HG03045 (cell line): Measurements from ENCODE around the gene TDRD9.
"Not testable (repeated sequence)": the region's sequence is repeated elsewhere in the genome, so short reads cannot be mapped to it uniquely, and the experiment has no call there.

Source experiments
- ATAC-seq: cut with Tn5 transposase; IDR thresholded peaks from one replicate; pipeline ENCODE4 v1.9.1; 2021; ENCODE audit warnings: mild to moderate bottlenecking, moderate library complexity; ENCODE audit not compliant: unreplicated experiment

The TDRD9 gene

DNA sequence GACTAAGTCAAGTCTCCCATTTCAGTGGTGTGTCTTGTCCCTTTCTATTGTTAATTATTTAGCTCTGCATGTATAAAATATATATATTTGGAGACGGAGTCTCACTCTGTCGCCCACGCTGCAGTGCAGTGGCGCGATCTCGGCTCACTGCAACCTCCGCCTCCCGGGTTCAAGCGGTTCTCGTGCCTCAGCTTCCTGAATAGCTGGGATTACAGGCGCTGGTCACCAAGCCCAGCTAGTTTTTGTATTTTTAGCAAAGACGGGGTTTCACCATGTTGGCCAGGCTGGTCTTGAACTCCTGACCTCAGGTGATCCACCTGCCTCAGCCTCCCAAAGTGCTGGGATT, 6.4 kb upstream of the TDRD9 start:
- not testable (repeated sequence) for ATAC-seq

GRCh38 chr14:103923863-103924262, 4.4 kb upstream of the TDRD9 start:
- ATAC-seq = no peak

- no peak for ATAC-seq
Measured at GRCh38 chr14:103925316-103925715, 2.9 kb upstream of the TDRD9 start.

DNA sequence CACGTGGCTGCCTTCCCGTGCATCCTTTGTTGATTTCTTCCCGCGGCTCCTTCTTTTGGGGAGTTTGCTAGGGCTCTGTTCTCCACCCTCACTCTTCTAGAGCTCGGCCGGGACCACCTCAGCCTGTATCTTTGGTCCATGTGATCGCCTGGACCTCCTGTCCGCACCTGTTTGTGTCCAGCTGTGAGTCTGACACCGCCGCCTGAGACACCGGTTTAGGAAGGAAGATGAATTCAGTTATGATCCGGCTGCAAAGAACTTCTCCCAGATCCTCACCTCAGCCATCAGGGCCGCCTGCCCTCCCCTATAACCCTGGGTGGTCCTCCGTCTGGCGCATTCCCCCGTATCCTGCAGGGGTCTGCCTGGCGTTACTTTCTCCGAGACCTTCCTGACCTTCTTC, 690 bp upstream of the TDRD9 start:
- ATAC-seq = no peak

GRCh38 chr14:103930051-103930604, 1.9 kb downstream of the TDRD9 start:
- ATAC-seq = no peak

DNA sequence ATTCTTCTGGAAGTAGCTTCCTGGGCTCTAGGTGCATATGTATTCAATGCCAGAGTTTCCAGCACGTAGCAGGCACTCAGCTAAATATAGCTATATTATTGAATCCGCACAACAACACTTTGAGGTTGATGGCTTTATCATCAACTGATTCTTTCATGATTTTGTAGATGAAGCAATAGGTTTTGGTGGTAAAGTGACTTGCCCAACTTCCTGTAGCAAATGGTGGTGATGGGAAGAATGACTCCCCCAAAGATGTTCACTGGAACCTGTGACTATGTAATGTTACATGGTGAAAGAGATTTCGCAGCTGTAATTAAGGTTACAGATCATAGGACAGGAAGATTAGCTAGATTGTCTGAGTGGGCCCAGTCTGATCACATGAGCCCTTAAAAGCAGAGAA, 3.2 kb downstream of the TDRD9 start:
- ATAC-seq = no peak

- no peak for ATAC-seq
Measured at GRCh38 chr14:103932791-103933490, 4.7 kb downstream of the TDRD9 start.

- ATAC-seq = no peak
Measured at GRCh38 chr14:103935102-103935501, 6.8 kb downstream of the TDRD9 start.

DNA sequence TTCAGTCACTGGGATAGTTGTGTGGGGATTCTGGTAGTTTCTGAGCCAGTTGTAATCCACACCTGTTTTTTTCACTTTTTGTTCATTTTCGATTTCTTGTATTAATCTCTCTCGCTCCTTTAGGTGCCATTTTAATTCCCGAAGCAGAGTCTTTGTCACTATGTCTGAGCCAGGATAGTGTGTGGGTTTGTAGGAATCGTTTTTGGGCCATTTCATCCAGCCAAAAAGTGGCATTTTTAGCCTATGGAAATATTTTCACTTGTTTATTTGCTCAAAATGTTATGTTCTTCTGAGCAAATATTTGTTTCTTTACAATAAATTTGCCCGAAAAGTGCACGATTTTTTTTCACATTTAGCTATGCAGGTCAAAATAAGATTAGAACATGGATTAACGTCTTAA, 13.2 kb downstream of the TDRD9 start:
- no peak for ATAC-seq

- ATAC-seq = no peak
Measured at GRCh38 chr14:103941973-103942736, 13.9 kb downstream of the TDRD9 start, which contains the start of gene RD3L. Gene RD3L, minus strand, starts transcription at chr14:103942529. Its CDS starts 834 bp downstream, at chr14:103941695.

DNA sequence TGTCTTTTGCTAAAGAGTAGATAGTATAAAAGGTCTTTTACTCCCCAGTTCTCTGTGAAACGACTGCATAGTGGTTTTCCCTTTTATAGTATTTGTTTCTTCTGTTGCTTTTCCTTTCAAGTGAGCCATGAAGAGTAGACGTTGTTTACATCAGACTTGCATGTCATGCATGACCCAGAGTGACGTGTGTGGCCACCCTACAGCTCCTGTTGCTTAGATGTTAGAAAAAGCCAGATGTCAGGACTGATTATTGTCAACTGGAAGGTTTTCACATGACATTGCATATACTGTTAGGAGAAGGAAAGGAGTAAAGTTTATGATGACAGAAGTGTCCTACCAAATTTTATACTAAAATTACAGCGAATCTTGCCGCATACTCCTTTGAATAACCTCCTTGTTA, 15.4 kb downstream of the TDRD9 start:
- ATAC-seq = no peak

DNA sequence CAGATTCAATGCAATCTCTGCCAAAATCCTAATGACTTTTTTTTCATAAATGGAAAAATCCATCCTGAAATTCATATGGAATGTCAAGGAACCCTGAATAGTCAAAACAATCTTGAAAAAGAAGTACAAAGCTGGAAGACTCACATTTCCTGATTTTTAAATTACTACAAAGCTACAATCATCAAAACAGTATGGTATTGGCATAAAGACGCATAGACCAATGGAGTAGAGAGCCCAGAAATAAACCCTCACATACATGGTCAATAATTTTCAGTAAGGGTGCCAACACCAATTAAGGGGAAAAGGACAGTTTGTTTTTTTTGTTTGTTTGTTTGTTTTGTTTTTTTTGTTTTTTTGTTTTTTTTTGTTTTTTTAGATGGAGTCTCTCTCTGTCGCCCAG, 18.7 kb downstream of the TDRD9 start:
- no peak for ATAC-seq

DNA sequence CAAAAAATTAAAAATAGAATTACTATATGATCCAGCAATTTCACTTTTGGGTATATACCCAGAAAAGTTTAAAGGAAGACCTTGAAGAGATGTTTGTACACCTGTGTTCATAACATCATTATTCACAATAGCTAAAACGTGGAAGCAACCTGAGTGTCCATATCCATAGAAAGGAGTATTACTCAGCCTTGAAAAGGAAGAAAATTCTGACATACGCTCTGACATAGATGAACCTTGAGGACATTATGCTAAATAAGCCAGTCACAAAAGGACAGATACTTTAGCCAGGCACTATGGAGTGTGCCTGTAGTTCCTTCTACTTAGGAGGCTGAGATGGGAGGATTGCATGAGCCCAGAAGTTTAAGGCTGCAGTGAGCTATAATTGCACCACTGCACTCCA, 20.2 kb downstream of the TDRD9 start:
- ATAC-seq = no peak

DNA sequence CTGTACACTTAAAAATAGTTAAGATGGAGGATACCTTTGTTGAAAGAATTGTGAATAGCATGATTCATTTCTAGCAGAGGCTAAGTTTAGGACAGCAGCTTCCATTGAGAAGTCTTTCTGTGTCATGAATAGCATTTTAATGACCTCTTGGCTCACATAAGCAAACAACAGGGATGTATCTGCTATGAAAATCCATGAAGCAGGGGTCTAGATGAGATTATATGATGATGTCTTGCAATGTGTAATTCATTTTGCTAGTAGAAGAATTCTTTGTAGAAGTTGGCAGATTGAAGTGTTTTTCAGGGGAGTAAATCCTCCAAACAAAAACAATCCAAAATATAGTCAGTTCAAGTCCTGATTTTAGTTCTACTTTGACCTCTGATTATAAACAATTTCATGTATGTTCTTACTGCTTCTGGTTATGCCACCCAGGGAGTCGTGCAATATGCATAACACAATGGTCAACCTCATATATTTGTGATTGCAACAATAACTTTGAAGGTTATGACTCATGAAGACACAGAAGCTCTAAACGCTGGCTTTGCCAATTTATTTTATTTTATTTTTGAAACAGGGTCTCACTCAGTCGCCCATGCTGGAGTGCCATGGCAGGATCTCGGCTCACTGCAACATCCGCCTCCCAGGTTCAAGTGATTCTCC, 21.0 kb downstream of the TDRD9 start:
- ATAC-seq = no peak

DNA sequence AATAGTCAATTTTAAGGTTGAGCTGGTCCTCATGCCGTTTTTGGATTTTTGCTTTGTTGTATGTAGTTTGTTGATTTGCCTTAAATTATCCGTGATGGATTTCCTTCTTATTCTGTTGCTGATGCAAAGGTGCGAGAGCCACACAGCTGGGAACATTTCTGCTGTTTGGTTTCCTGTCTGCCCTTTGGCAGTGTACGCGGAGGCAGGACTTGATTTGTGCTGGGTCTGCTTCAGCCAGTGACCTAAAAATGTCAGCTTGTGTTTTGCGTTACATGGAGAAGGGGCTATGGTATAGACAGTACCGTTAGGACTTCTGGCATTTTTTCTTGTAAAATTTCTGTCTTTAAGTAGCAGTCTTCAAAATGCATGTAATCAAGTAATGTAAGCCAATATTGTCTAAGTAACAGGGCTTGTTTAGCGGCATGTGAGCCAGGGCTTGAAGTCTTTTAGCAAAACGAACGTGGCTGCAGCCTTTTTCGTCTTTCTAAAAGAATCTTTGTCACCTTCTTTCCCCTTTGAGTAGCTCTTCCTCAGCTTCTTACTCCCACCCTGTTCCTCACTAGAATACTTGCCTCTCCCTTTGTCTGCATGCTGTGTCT, 32.3 kb downstream of the TDRD9 start:
- no peak for ATAC-seq

- no peak for ATAC-seq
Measured at GRCh38 chr14:103961928-103962578, 33.8 kb downstream of the TDRD9 start.

GRCh38 chr14:103966631-103967030, 38.4 kb downstream of the TDRD9 start:
- ATAC-seq = no peak

- ATAC-seq = no peak
Measured at GRCh38 chr14:103969961-103970360, 41.7 kb downstream of the TDRD9 start.

- ATAC-seq = no peak
Measured at GRCh38 chr14:103973354-103973753, 45.1 kb downstream of the TDRD9 start.

- no peak for ATAC-seq
Measured at GRCh38 chr14:103974575-103974974, 46.3 kb downstream of the TDRD9 start.
